DND-41 (cell line): ENCODE data around the gene ARPC3.

Experiments
- EZH2 ChIP-seq: IDR thresholded peaks from 3 replicates; pipeline ENCODE4 v1.6.1; 2012; ENCODE audit warnings: borderline replicate concordance, low read depth, mild to moderate bottlenecking, moderate library complexity, low read length, inconsistent platforms; ENCODE audit not compliant: severe bottlenecking
- TF ChIP-seq, protein P1 (sequence below): IDR thresholded peaks from 2 replicates; pipeline ENCODE4 v1.5.1; 2012; ENCODE audit warnings: borderline replicate concordance, low read length, moderate library complexity, mild to moderate bottlenecking; ENCODE audit not compliant: poor library complexity, severe bottlenecking; ENCODE audit errors: extremely low read depth

DNA sequence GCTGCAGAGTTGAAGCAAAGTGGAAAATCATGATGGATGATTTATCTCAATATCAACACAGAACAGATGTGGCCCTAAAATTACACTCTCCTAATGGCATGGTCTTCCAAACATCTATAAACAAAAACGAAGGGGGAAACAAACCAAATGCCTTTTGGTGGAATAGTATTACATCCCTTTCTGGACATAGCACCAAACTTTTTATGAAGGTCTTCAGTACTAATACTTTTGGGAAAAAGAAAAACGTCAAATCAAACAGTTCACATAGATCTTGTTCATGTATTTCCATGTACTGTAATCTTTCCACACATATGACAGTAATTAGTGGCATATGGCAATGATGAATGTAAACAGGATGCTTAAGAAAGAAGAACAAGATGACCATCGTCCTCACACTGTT, 23.7 kb downstream of the ARPC3 start:
- TF ChIP-seq, protein P1, sequence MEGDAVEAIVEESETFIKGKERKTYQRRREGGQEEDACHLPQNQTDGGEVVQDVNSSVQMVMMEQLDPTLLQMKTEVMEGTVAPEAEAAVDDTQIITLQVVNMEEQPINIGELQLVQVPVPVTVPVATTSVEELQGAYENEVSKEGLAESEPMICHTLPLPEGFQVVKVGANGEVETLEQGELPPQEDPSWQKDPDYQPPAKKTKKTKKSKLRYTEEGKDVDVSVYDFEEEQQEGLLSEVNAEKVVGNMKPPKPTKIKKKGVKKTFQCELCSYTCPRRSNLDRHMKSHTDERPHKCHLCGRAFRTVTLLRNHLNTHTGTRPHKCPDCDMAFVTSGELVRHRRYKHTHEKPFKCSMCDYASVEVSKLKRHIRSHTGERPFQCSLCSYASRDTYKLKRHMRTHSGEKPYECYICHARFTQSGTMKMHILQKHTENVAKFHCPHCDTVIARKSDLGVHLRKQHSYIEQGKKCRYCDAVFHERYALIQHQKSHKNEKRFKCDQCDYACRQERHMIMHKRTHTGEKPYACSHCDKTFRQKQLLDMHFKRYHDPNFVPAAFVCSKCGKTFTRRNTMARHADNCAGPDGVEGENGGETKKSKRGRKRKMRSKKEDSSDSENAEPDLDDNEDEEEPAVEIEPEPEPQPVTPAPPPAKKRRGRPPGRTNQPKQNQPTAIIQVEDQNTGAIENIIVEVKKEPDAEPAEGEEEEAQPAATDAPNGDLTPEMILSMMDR = no peak
- no peak for TF ChIP-seq EZH2
